HG03342 (cell line): ENCODE data around the gene GJC2.
"Not testable (repeated sequence)": the region's sequence is repeated elsewhere in the genome, so short reads cannot be mapped to it uniquely, and the experiment has no call there.

Experiments
- ATAC-seq: cut with Tn5 transposase; IDR thresholded peaks from one replicate; pipeline ENCODE4 v1.9.1; 2021; ENCODE audit warnings: mild to moderate bottlenecking, moderate library complexity; ENCODE audit not compliant: unreplicated experiment

Gene GJC2

GRCh38 chr1:228170666-228171065, 20.9 kb downstream of the GJC2 start:
- no peak for ATAC-seq

- ATAC-seq: no peak
Observed at GRCh38 chr1:228171221-228171891, 21.6 kb downstream of the GJC2 start.

- no peak for ATAC-seq
Observed at GRCh38 chr1:228172591-228173527, 23.1 kb downstream of the GJC2 start.

GRCh38 chr1:228173528-228174481, 24.1 kb downstream of the GJC2 start:
- ATAC-seq: not testable (repeated sequence)

- ATAC-seq: no peak
Observed at GRCh38 chr1:228174482-228175315, 25.0 kb downstream of the GJC2 start.

- no peak for ATAC-seq
Observed at GRCh38 chr1:228175316-228176023, 25.7 kb downstream of the GJC2 start.

- ATAC-seq: no peak
Observed at GRCh38 chr1:228176024-228176395, 26.3 kb downstream of the GJC2 start.

GRCh38 chr1:228176461-228177182, 26.9 kb downstream of the GJC2 start:
- ATAC-seq: no peak

- no peak for ATAC-seq
Observed at GRCh38 chr1:228177183-228177475, 27.4 kb downstream of the GJC2 start.

GRCh38 chr1:228177721-228178710, 28.3 kb downstream of the GJC2 start:
- ATAC-seq: no peak

GRCh38 chr1:228178737-228179684, 29.3 kb downstream of the GJC2 start:
- no peak for ATAC-seq

GRCh38 chr1:228180271-228180958, 30.7 kb downstream of the GJC2 start:
- no peak for ATAC-seq

- no peak for ATAC-seq
Observed at GRCh38 chr1:228180959-228181644, 31.4 kb downstream of the GJC2 start.

GRCh38 chr1:228181645-228182034, 31.9 kb downstream of the GJC2 start:
- ATAC-seq: no peak

GRCh38 chr1:228182296-228183030, 32.7 kb downstream of the GJC2 start:
- ATAC-seq: no peak
